Measurements from ENCODE around the gene GLS. TPM values are rescaled to one million over a fixed set of nuclear protein-coding genes. Genes with fewer than 3 reads are reported as not detected.

GLS gene
- total RNA-seq, 1 donor from 2014 or later, result 180 TPM

- no peak for ATAC-seq
- DNase-seq, result no peak
- no peak for TF ChIP-seq CTCF (IDR thresholded peaks at IDR 0.05)
- intact Hi-C loops (cut with DNase I), result no loop called here
- Histone ChIP-seq H3K4me3 (no peak overlapping the region), H3K27ac (no peak overlapping the region), H3K36me3 (no peaks in the 10 kb centered on the region), H3K9me3 (no peaks in the 10 kb centered on the region), H3K4me1 (peaks cover 6% of the 10 kb centered on the region), H3K27me3 (ENCODE audit: low read depth) (no peaks in the 10 kb centered on the region)
Measured at GRCh38 chr2:190837420-190837819, 43.2 kb upstream of the GLS start.

- ATAC-seq, result no peak
- DNase-seq, result no peak
- intact Hi-C loops (cut with DNase I), result no loop called here
- H3K27ac ChIP-seq, result no peak overlapping the region
- no peak for TF ChIP-seq CTCF (IDR thresholded peaks at IDR 0.05)
- H3K9me3 ChIP-seq, result no peaks in the 10 kb centered on the region
- peaks cover 6% of the 10 kb centered on the region for H3K4me1 ChIP-seq
- no peaks in the 10 kb centered on the region for H3K36me3 ChIP-seq
- no peak overlapping the region for H3K4me3 ChIP-seq
- no peaks in the 10 kb centered on the region for H3K27me3 ChIP-seq (ENCODE audit: low read depth)
Measured at GRCh38 chr2:190837952-190838361, 42.7 kb upstream of the GLS start.

GRCh38 chr2:190838492-190838910, 42.1 kb upstream of the GLS start:
- H3K36me3 ChIP-seq, result no peaks in the 10 kb centered on the region
- H3K9me3 ChIP-seq, result no peaks in the 10 kb centered on the region
- intact Hi-C loops (cut with DNase I), result no loop called here
- H3K4me1 ChIP-seq, result peaks cover 6% of the 10 kb centered on the region
- ATAC-seq (no peak), DNase-seq (no peak)
- TF ChIP-seq CTCF (IDR thresholded peaks at IDR 0.05), result no peak
- no peak overlapping the region for H3K4me3 ChIP-seq
- no peaks in the 10 kb centered on the region for H3K27me3 ChIP-seq (ENCODE audit: low read depth)
- H3K27ac ChIP-seq, result no peak overlapping the region

- no peaks in the 10 kb centered on the region for H3K36me3 ChIP-seq
- H3K27me3 ChIP-seq (ENCODE audit: low read depth), result no peaks in the 10 kb centered on the region
- no peak for ATAC-seq
- intact Hi-C loops (cut with DNase I), result no loop called here
- DNase-seq, result no peak
- TF ChIP-seq CTCF (IDR thresholded peaks at IDR 0.05), result no peak
- no peaks in the 10 kb centered on the region for H3K4me1 ChIP-seq
- H3K4me3 ChIP-seq, result no peak overlapping the region
- H3K27ac ChIP-seq, result no peak overlapping the region
- no peaks in the 10 kb centered on the region for H3K9me3 ChIP-seq
Measured at GRCh38 chr2:190840569-190841172, 40.0 kb upstream of the GLS start.

- intact Hi-C loops (cut with DNase I), result no loop called here
- peaks cover under 1% of the 10 kb centered on the region for H3K4me1 ChIP-seq
- no peak for TF ChIP-seq CTCF (IDR thresholded peaks at IDR 0.05)
- H3K27me3 ChIP-seq (ENCODE audit: low read depth), result no peaks in the 10 kb centered on the region
- H3K36me3 ChIP-seq, result no peaks in the 10 kb centered on the region
- DNase-seq (no peak), ATAC-seq (no peak)
- H3K27ac ChIP-seq, result no peak overlapping the region
- no peak overlapping the region for H3K4me3 ChIP-seq
- no peaks in the 10 kb centered on the region for H3K9me3 ChIP-seq
Measured at GRCh38 chr2:190841707-190842505, 38.7 kb upstream of the GLS start.
